GM19328 (cell line): Measurements from ENCODE around the gene PCDH15.
"Not testable (repeated sequence)": the region's sequence is repeated elsewhere in the genome, so short reads cannot be mapped to it uniquely, and the experiment has no call there.

Experiments used
- ATAC-seq: cut with Tn5 transposase; IDR thresholded peaks from one replicate; pipeline ENCODE4 v1.9.1; 2021; ENCODE audit warnings: mild to moderate bottlenecking, moderate library complexity; ENCODE audit not compliant: unreplicated experiment

The PCDH15 gene

DNA sequence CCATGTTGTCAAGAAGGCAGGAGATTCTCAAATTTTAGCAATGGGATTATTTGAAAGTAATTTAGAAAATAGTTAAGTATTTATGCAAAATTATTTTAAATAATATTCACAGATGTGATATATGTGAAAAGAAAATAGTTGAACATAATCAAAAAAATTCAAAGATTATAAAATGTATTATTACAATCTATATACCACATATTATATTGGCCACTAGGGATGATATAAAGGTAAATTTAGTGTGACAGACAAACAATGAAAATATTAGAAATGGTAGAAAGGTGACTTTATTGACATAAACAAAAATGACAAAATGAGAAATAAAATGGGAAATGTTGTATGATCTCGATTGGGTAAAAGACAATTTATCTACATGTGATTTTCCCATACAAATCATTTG lies 385.5 kb downstream of the PCDH15 start:
- no peak for ATAC-seq

DNA sequence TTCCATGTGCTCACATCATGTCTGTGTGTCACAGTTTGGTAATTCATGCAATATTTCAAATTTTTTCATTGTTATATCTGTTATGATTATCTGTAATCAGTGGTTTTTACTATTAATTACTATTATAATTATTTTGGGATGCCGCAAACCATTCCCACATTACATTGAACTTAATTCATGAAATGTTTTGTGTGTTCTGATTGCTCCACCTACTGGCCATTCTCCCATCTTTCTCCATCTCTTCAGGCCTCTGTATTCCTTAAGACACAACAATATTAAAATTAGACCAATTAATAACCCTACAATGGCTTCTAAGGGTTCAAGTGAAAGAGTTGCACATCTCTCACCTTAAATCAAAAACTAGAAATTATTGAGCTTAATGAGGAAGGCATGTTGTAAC lies 398.5 kb downstream of the PCDH15 start:
- no peak for ATAC-seq

DNA sequence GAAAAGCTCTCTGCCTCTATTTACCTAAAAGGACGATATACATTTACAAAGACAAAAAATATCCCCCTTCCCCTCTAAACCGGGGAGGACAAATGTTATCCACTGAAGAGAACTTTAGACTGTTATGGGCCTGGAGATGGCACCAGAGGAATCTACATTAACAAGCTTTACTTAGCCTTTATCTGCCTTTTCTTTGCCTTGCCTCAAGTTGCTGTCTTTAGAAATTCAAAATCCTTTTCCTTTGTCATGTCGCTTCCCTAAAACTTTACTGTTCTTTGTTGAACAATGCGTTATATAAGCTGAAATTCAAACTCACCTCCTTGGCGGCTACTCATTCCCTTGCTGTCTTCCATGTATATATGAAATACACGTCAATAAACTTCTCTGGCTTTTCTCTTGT lies 405.0 kb downstream of the PCDH15 start:
- ATAC-seq = no peak

GRCh38 chr10:54394598-54394997 lies 406.4 kb downstream of the PCDH15 start:
- not testable (repeated sequence) for ATAC-seq

- no peak for ATAC-seq
These were observed 428.9 kb downstream of the PCDH15 start for GRCh38 chr10:54372179-54372578.

DNA sequence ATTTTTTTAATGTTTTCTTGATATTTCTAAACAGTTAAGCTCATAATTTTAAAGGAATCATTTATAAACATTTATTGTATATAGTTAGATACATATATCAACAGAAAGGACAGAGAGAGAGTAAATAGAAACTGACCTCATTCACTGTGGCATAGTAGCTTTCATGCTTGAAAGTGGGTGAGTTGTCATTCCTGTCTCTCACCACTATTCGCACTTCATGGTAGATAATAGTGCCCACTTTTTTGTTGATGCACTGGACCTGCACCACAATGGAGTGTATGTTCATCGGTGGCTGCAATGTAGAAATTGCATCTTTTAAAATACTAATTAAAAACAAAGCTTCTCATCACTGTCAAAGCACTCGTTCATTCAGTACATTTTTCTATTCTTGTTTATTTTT lies 432.0 kb downstream of the PCDH15 start:
- no peak for ATAC-seq

DNA sequence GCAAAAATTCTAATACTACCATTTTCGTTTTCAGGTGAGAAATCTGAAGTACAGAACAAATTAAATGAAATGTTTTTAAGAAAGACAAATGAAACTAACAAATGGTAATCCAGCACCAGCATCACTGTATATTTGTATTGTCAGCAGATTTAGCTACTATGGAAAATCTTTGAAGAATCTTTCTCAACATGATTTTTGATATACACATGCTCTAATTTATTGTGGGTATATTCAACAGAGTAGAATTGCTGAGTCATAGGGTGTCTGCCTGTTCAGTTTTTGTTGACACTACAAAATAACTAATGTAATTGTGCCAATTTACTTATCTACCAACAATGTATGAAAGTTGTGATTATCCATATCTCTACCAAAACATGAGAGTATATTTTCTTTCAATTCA lies 437.6 kb downstream of the PCDH15 start:
- ATAC-seq = no peak

GRCh38 chr10:54342058-54342457 lies 459.0 kb downstream of the PCDH15 start:
- no peak for ATAC-seq

DNA sequence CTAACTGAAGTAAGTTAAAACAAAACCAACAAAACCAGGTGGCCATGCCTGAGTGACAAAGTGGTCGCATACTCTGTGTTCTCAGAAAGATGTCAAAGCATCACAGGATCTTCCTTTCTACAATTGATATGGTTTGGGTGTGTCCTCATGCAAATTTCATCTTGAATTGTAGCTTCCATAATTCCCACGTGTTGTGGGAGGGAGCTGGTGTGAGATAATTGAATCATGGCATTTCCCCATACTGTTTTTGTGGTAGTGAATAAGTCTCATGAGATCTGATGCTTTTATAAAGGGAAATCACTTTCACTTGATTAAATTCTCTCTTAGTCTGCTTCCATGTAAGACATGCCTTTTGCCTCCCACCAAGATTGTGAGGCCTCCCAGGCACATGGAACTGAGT lies 465.7 kb downstream of the PCDH15 start:
- ATAC-seq = no peak

GRCh38 chr10:54319341-54319740 lies 481.7 kb downstream of the PCDH15 start:
- ATAC-seq = no peak

GRCh38 chr10:54318470-54318869 lies 482.6 kb downstream of the PCDH15 start:
- no peak for ATAC-seq

- ATAC-seq = no peak
These were observed 486.6 kb downstream of the PCDH15 start for GRCh38 chr10:54314430-54314829.

DNA sequence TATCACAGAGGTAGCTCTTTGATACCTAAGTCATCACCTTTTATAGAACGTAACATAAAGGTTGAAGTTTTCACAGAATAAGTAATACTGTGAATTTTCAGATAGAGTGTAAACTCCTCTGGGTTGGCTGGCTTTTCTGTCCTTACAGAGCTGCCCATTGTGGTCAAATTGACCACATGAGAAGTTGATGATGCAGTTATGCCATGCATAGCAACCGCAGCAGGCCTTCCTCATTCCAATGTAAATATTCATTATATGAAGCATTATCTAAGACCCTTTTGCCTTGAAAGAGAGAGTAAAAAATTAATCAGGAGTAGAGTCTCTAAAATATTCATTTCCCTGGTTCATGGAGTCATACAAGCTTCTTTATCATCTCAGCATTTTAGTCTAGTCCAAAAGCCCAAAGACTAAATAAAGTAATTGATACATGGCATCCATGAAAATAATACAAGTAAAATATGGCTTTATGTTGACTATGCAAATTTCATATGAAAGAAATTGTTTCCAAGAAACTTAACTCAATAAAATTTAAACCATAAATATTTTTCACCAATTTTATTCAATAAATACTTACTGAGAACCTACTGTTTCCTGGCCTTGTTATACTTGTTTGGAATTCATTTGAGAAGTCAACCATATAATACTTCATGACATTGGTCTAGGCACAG lies 516.4 kb downstream of the PCDH15 start:
- no peak for ATAC-seq

- ATAC-seq = no peak
These were observed 519.0 kb downstream of the PCDH15 start for GRCh38 chr10:54282012-54282411.

DNA sequence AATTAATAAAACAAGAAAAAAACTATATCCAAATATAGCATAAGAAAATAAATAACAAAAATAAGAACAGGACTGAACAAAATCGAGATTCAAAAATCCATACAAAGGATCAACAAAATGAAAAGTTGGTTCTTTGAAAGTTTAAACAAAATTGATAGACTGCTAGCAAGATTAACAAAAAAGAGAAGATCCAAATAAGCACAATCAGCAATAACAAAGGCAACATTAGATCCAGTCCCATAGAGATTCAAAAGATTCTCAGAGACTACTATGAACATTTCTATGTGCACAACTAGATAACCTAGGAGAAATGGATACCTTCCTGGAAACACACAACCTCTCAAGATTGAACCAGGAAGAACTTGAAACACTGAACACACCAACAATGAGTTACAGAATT lies 534.6 kb downstream of the PCDH15 start:
- no peak for ATAC-seq

- ATAC-seq = no peak
These were observed 538.3 kb downstream of the PCDH15 start for GRCh38 chr10:54262726-54263125.

- ATAC-seq = no peak
These were observed 541.9 kb downstream of the PCDH15 start for GRCh38 chr10:54259104-54259503.

- ATAC-seq = no peak
These were observed 566.2 kb downstream of the PCDH15 start for GRCh38 chr10:54234832-54235231.

- ATAC-seq = no peak
These were observed 597.6 kb downstream of the PCDH15 start for GRCh38 chr10:54203401-54203800.

GRCh38 chr10:54198051-54198450 lies 603.0 kb downstream of the PCDH15 start:
- no peak for ATAC-seq

DNA sequence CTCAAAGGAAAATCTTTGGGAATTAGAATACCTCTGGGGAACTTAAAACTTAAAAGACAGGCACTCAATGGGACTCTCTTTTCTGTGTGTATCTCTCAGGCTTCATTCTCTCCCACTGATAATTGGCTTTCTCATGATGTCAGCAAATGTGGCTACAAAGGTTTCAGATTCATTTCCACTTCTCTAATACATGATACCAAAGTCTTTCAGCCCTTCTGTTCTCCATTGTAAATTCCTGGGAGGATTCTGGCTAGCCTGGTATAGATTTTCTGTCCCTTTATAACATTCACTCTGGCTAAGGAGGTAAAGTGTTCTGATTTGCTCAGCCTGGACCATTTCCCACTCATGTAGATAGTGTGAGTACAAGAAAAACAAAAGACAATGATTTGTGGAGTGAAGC lies 606.2 kb downstream of the PCDH15 start:
- ATAC-seq = no peak

- ATAC-seq = no peak
These were observed 641.1 kb downstream of the PCDH15 start for GRCh38 chr10:54159924-54160323.

DNA sequence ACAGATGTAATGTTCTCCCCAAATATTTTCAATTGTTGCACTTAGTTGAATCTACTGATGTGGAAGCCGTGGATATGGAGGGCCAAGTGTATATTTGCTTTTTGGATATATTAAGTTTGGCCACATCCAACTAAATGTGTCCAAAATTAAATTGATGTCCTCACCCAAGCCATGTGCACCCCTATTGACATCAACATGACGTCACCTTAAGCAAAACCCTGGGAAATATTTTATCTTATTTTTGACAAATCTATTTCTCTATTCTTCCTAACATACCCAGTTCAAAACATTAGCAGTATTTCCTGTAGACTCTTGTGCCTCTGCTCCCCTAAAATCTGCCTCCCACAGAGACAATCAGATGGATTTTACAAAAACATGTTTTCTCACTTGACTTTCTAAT lies 652.5 kb downstream of the PCDH15 start:
- ATAC-seq = no peak
